Keratinocyte (primary cell): ENCODE results near the gene PRR29. TPM values are rescaled to one million over a fixed set of nuclear protein-coding genes. Genes with fewer than 3 reads are reported as not detected.

Experiments
- DNase-seq: peaks from one replicate; pipeline ENCODE4 v3.0.0-alpha.2; 2011; ENCODE audit warnings: low read depth, missing footprints, low spot score
- FAIRE-seq: peaks from 2 replicates; lab custom pipeline; 2011; peaks lifted over from hg19 to GRCh38; lab: Jason Lieb, UNC
- H2AFZ ChIP-seq: 2 replicates; pipeline ENCODE4 v1.6.0; 2012; ENCODE audit warnings: low read length, control low read depth, inconsistent platforms; ENCODE audit not compliant: control insufficient read depth
- H3K27ac ChIP-seq: 2 replicates; pipeline ENCODE4 v1.5.1; 2011; ENCODE audit warnings: low read length; ENCODE audit not compliant: control insufficient read depth, insufficient read depth
- H3K27me3 ChIP-seq: 3 replicates; pipeline ENCODE4 v1.6.0; 2011; ENCODE audit warnings: low read length; ENCODE audit not compliant: control insufficient read depth, insufficient read depth; ENCODE audit errors: extremely low read depth
- H3K36me3 ChIP-seq, 2 experiments: 2 replicates in 1 of 2; 3 replicates in 1 of 2; pipeline ENCODE4 v1.5.1; 2011; ENCODE audit warnings: low read length in 2 of 2, mild to moderate bottlenecking in 1 of 2; ENCODE audit not compliant: control insufficient read depth in 2 of 2, insufficient read depth in 2 of 2; ENCODE audit errors: extremely low read depth in 1 of 2
- H3K4me1 ChIP-seq: 3 replicates; pipeline ENCODE4 v1.5.1; 2011; ENCODE audit warnings: low read length; ENCODE audit not compliant: control insufficient read depth, insufficient read depth; ENCODE audit errors: extremely low read depth
- H3K4me2 ChIP-seq: 3 replicates; pipeline ENCODE4 v1.6.0; 2011; ENCODE audit warnings: low read depth, low read length; ENCODE audit not compliant: control insufficient read depth, insufficient read depth; ENCODE audit errors: extremely low read depth
- H3K4me3 ChIP-seq, 3 experiments: fragments of 200-600 bp in 1 of 3; sonication (generic) in 1 of 3; 2 replicates in 2 of 3; 3 replicates in 1 of 3; pipeline ENCODE4 v1.5.1; 2011 to 2016; ENCODE audit warnings: low read length in 3 of 3, mild to moderate bottlenecking in 3 of 3, control low read depth in 2 of 3, inconsistent platforms in 1 of 3, low read depth in 1 of 3, mixed read lengths in 1 of 3, mixed run types in 1 of 3, moderate library complexity in 1 of 3; ENCODE audit not compliant: control insufficient read depth in 2 of 3, insufficient read depth in 2 of 3; ENCODE audit errors: extremely low read depth in 1 of 3
- H3K79me2 ChIP-seq: 2 replicates; pipeline ENCODE4 v1.6.0; 2012; ENCODE audit warnings: low read length; ENCODE audit not compliant: control insufficient read depth, insufficient read depth
- H3K9ac ChIP-seq: 3 replicates; pipeline ENCODE4 v1.6.0; 2011; ENCODE audit warnings: low read length; ENCODE audit not compliant: control insufficient read depth, insufficient read depth; ENCODE audit errors: extremely low read depth
- H3K9me1 ChIP-seq: 3 replicates; pipeline ENCODE4 v1.6.0; 2011; ENCODE audit warnings: low read length; ENCODE audit not compliant: control insufficient read depth, insufficient read depth; ENCODE audit errors: extremely low read depth
- H3K9me3 ChIP-seq: 2 replicates; pipeline ENCODE4 v1.5.1; 2012; ENCODE audit warnings: low read depth, low read length; ENCODE audit not compliant: control insufficient read depth
- H4K20me1 ChIP-seq: 3 replicates; pipeline ENCODE4 v1.6.0; 2011; ENCODE audit warnings: low read length; ENCODE audit not compliant: control insufficient read depth, insufficient read depth; ENCODE audit errors: extremely low read depth
- EZH2 ChIP-seq: IDR thresholded peaks from one replicate; pipeline ENCODE4 v1.6.1; 2012; ENCODE audit warnings: inconsistent platforms, mild to moderate bottlenecking, low read length, moderate library complexity
- dilution Hi-C: fragments of 300-500 bp; cut with MboI; formaldehyde crosslinking; loops from one replicate; pipeline ENCODE4 v1.7.0; 2020; ENCODE audit warnings: low sequenced_read_pairs; ENCODE audit not compliant: extremely low pct_ligation_motif_present
- polyA plus RNA-seq, 5 experiments: library from polyadenylated mRNA; depleted of rRNA in 3 of 5; stranded (reverse) in 3 of 5; stranded (forward) in 1 of 5; unstranded in 1 of 5; fragments of >200 nt; gene quantifications; 1 replicate in 1 of 5; 2 replicates in 3 of 5; 3 replicates in 1 of 5; pipeline versions ENCODE4 v1.2.1 to v1.2.3, GENCODE V29; 2011 to 2012; ENCODE audit warnings: missing spikeins in 2 of 5, low read depth in 1 of 5, low replicate concordance in 1 of 5
- TF ChIP-seq, protein P1 (sequence below), 3 experiments: IDR thresholded peaks in 1 of 3; conservative IDR thresholded peaks in 1 of 3; optimal IDR thresholded peaks in 1 of 3; 2 replicates in 2 of 3; 3 replicates in 1 of 3; pipeline versions ENCODE3 to v1.5.1; 2011; ENCODE audit warnings: low read length in 3 of 3, mild to moderate bottlenecking in 3 of 3, moderate library complexity in 2 of 3, control low read depth in 1 of 3, inconsistent platforms in 1 of 3; ENCODE audit not compliant: insufficient read depth in 2 of 3; ENCODE audit errors: extremely low read depth in 1 of 3

The PRR29 gene
- polyA plus RNA-seq, 1 donor (not counting 4 experiments of a cell fraction or from before 2014, with no cell fraction given) = 0.01 TPM

DNA sequence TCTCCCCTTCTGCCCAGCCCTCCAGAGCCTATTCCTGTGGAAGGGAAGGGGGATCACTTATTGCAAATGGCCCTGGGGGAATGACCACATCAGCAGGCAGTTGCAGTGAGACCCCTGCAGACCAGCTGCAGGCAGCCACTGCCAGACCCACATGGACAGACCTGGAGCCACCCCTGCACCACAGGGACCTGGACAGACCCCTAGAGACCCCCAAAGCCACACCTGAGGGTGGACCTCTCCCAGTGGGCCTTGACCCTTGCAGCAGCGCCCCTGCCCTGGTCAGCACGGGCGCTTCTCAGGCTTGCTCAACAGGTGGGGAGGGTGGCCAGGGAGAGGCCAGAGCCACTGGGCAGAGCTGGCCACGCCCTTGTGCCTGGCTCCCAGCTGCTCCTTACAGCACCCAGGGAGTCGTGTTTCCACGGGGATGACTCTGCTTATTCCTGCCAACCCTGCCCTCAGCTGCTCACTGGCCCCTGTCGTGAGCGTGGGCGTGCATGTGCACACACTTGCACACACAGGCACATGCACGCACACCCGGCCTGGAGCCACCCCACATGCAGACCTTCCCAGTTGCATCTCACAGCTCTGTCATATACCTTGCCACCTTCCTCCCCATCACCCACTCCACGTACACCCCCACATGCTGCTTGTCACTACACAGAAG lies 24.1 kb upstream of the PRR29 start:
- H2AFZ ChIP-seq = no peak overlapping the region
- TF ChIP-seq EZH2 = no peak
- TF ChIP-seq, protein P1, sequence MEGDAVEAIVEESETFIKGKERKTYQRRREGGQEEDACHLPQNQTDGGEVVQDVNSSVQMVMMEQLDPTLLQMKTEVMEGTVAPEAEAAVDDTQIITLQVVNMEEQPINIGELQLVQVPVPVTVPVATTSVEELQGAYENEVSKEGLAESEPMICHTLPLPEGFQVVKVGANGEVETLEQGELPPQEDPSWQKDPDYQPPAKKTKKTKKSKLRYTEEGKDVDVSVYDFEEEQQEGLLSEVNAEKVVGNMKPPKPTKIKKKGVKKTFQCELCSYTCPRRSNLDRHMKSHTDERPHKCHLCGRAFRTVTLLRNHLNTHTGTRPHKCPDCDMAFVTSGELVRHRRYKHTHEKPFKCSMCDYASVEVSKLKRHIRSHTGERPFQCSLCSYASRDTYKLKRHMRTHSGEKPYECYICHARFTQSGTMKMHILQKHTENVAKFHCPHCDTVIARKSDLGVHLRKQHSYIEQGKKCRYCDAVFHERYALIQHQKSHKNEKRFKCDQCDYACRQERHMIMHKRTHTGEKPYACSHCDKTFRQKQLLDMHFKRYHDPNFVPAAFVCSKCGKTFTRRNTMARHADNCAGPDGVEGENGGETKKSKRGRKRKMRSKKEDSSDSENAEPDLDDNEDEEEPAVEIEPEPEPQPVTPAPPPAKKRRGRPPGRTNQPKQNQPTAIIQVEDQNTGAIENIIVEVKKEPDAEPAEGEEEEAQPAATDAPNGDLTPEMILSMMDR (optimal IDR thresholded peaks at IDR 0.05 in 1 of 3, IDR thresholded peaks at IDR 0.05 in 1 of 3, conservative IDR thresholded peaks at IDR 0.05 in 1 of 3; ENCODE audit: extremely low read depth in 1 of 3, insufficient read depth in 2 of 3, low read length in 3 of 3) = no peak
- dilution Hi-C loops = no loop called here
- no peaks in the 10 kb centered on the region for H3K9me3 ChIP-seq
- H3K27ac ChIP-seq = no peak overlapping the region
- no peaks in the 10 kb centered on the region for H3K36me3 ChIP-seq
- H3K4me3 ChIP-seq = no peak overlapping the region
- FAIRE-seq (no peak), DNase-seq (peak; percentile 32)
- no peaks in the 10 kb centered on the region for H3K79me2 ChIP-seq
- H4K20me1 ChIP-seq = no peaks in the 10 kb centered on the region
- peak overlapping the region; percentile 9 for H3K9ac ChIP-seq
- peaks cover 19% of the 10 kb centered on the region for H3K4me1 ChIP-seq
- H3K4me2 ChIP-seq = peak overlapping the region; percentile 67
- H3K9me1 ChIP-seq = peaks cover 3% of the 10 kb centered on the region
- H3K27me3 ChIP-seq = peaks cover 3% of the 10 kb centered on the region

DNA sequence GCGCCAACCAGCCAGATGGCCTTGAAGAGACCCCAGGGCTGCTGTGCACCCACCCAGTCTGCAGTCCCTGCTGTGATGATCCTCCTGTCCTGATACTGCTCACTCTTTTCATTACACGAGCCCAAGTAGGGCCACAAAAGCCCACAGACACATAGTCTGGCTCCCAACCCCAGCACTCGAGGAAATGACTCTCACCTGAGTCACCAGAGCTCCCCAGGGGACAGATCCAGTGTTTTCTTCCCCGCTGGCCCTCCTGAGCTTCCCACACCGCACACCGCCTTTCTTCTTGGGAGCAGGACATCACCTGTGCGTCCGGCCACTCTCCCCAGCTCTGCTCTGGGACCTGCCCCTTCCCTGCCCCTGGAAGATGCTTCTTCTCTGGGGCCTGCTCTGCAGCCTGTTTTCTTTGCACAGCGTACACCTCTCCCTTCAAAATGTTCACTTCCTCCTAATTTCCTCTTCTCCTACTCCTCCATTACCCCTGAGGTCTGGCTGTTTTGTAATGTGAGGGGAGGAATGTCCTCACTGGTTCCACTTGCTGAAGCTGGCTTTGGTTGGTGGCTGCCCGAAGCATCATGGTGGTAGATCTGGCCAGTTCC lies 23.5 kb upstream of the PRR29 start:
- H3K27me3 ChIP-seq = peaks cover 3% of the 10 kb centered on the region
- H3K9ac ChIP-seq = no peak overlapping the region
- H3K36me3 ChIP-seq = no peaks in the 10 kb centered on the region
- H2AFZ ChIP-seq = no peak overlapping the region
- H3K9me3 ChIP-seq = no peaks in the 10 kb centered on the region
- peak overlapping the region; percentile 67 for H3K4me2 ChIP-seq
- H4K20me1 ChIP-seq = no peaks in the 10 kb centered on the region
- no peaks in the 10 kb centered on the region for H3K79me2 ChIP-seq
- no peak overlapping the region for H3K4me3 ChIP-seq
- FAIRE-seq (peak; percentile 87), DNase-seq (peak; percentile 60)
- peaks cover 3% of the 10 kb centered on the region for H3K9me1 ChIP-seq
- H3K27ac ChIP-seq = no peak overlapping the region
- peaks cover 19% of the 10 kb centered on the region for H3K4me1 ChIP-seq
- dilution Hi-C loops = no loop called here
- TF ChIP-seq, protein P1 (optimal IDR thresholded peaks at IDR 0.05 in 1 of 3, IDR thresholded peaks at IDR 0.05 in 1 of 3, conservative IDR thresholded peaks at IDR 0.05 in 1 of 3; ENCODE audit: extremely low read depth in 1 of 3, insufficient read depth in 2 of 3, low read length in 3 of 3) = no peak
- no peak for TF ChIP-seq EZH2
